GF-D8 (cell line): ENCODE measurements around the gene TMTC1.

Experiments used
- DNase-seq: peaks from one replicate; lab custom pipeline; 2025; lab: John Stamatoyannopoulos, UW

TMTC1 gene

DNA sequence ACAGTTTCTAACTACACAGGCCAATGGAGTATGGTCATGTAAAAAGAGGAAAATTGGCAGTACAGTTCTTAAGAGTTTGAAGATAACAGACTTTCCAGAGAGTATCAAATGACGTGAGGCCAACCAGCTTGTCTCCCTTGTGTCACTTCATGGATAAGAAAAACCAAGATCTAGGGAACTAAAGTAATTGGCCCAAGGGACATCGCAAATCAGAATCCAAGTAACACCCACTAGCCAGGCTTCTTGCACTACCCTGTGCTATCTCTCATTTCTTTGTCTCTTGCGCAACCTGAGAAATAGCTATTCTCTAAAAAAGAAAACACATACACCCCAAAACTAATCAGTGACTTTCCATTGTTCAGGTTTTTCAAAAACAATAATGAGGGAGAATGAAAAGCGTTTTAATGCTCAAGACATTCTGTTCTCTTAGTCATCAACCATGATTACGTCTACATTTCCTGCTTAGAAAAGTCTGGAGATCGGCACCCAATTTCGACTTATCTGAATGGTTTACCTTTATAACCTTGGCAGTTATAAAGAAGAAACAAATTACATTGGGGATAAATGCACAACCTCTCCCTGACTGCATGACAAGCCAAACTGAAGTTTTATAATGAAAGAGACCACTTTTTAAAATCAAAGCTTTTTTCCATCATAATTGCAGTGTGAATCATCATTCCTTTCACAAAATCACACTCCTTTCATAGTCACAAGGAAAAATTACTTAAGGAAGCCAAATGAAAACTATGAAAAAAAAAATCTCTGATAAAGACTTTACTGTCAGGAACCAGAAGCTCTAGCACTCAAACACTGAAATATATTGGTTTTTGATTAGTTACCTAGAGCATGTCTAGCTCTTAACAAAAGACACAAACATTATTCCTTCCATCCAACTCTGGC lies 42.1 kb downstream of the TMTC1 start:
- no peak for DNase-seq

DNA sequence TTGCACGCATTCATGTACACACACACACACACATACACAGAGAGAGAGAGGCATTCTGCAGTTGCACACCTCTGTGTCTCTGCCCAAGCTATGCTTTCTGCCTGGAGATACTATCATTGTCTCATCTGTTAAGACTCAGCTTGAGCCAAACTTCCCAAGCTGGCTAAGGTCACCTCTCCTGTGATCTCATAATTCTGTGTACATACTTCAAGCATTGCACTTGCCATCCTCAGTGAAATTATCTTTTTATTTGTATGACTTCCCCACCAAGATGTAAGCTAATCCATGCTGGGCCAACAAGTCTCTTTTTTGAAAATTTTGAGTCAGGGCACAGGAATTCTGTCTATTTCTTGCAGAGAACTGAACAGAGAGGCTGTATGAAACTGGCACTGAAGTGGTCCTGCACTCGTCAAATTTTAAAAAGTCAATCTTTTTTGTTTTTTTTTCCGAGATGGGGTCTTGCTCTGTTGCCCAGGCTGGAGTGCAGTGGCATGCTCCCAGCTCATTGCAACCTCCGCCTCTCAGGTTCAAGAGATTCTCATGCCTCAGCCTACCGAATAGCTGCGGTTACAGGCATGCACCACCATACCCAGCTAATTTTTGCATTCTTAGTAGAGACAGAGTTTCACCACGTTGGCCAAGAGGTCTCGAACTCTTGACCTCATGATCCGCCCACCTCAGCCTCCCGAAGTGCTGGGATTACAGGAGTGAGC lies 44.3 kb downstream of the TMTC1 start:
- DNase-seq = no peak

DNA sequence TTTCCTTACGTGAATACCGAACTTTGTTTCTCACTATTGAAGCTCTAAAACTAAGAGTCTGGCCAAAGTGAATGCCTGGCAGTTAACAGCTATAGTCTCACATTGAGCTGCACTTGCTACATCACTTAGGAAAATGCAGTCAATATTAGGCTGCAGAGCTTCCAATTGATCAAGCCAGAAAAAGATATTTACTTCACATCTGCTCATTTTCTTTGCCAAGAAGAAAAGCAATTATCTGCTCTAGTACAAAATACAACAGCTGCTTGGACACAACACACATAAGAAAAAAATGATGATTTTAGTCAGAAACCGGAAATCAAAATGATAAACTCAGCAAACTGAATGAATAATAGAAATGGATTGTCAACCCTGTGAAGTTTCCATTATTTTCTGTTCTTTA lies 45.4 kb downstream of the TMTC1 start:
- no peak for DNase-seq

DNA sequence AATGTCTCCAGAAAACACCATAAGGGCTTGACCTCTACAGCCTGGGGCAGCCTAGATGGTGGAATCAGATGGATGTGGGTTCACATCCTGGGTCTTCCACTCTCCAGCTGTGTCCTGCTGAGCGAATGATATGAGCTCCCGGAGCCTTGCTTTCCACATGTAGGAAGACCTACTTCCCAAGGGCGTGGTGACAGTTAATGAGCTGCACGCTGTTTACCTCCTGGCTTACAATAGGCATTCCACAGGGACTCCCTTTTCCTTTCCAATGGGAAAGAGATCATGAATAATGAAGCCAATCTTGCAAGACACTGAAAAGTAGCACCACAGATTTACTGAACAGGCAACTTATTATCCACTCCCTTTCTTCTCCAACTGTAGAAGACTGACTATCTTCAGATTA lies 46.1 kb downstream of the TMTC1 start:
- no peak for DNase-seq

DNA sequence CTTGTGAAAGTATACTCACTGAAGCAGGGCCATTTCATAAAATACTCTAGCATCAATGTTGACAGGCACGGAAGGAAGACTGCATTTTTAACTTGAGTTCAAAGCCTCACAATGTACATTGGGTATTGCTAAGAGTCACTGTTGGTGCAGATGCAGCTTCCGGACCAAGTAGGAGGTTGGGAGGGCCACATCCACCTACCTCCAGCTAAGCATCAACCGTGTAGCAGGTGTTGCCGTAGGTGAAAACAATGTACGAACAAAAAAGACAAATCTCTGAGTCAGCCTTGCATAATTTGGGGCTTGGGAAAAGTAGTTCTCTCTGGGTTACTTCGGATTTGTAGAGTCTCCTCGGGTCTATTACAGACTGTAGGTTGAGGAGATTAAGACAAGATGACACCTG lies 48.1 kb downstream of the TMTC1 start:
- DNase-seq = no peak

DNA sequence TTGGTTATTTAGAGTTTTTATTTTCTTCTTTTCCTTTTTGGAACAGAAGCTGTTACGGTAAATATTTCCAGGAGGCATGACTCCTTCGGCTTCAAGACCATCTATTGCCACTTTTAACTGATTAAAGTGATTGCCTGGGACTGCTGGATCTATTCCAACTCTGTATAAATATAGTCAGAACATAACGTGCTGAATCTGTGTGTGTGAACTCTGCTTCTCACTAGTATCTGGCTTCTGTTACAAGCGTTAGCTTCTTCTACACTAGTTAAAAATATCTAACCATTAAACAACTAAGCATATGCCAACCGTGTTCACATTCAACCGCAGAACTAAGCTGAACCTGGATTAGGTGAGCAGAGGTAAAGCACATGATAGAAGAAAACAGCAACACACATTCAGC lies 49.0 kb downstream of the TMTC1 start:
- no peak for DNase-seq

DNA sequence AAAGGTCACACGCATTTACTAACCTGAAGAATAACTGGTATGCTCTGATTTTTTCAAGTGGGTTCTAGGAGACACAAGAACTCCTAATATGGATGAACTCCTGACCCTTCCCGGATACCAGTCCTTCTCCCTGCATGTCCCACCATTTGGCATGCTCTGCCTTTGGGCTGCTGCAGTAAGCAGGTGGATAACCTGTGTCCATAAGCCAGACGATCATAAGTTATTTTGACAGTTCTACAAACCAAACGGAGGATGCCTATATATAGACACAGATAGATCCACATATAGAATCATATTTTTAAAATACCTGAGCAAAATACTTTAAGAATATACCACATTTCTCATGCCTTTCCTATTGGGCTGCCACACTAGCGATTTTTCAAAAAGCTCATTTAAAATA lies 49.4 kb downstream of the TMTC1 start:
- no peak for DNase-seq

DNA sequence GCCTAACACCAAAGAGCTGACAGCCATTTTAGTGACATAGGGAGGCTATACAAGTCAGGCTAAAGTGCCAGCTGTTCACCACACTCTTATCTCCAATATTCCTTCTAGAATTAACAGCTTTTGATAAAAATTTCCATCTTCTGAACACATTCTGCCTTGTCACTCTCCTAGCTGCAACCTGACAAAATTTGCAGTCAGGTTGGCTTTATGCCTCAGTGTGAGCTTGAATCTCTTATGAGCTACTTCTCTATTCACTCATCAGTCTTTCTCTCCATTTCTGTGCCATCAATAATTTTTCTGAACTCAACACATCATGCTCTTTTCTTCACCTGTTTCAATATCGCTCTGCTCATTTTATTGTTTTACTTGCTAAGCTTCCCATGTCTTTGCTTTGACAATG lies 50.2 kb downstream of the TMTC1 start:
- no peak for DNase-seq

DNA sequence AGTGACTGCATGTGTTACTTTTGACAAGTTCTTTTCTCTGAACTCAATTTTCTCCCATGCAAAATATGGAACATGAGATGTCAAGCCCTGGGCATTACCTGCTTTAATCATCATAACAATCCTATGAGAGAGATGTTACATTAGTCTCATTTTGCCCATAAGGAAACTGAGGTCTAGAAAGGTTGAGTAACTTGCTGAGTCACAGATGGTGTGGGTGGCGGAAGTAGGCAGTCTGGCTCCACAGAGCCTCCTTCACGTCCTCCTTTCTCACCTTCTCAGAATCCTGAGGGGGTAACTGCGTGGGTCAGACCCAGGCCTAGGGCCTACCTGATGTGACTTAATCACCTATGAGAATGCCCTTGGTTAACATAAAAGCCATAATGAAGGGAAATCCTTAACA lies 50.7 kb downstream of the TMTC1 start:
- no peak for DNase-seq

DNA sequence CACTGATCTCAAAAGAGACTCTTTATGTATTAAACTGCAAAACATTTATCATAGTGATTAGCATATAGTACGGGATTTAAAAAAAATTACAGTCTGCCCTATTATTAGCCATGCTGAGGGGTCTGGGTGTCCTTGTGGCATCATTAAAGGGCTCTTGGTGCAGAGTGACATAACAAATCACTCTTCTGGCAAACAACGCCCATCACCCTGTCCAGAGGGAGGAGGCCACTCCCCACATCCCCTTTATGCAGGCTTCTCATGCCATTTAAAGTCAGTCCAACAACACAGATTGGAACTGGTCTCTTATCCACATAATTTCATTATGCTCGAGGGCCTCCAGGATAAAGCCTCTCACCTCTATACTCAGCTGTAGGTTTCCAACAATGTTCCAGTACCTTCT lies 51.1 kb downstream of the TMTC1 start:
- DNase-seq = no peak

DNA sequence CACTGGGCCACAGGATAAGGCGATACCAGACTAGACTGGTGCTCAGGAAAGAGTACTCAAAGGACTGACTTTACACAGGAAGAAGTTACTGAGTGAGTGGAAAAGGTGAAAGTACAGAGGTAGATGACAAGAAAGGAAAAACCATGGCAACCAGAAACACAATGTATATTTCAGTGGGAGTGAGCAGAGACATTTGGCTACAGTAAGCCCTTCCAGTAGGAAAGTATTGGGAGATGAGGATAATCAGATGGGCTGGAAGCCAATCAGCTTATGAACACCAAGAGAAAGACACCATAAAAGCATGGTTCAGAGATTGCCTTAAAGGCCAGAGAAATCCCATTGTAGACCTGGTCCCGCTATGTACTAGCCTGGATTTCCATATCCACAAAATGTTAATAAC lies 51.6 kb downstream of the TMTC1 start:
- no peak for DNase-seq

DNA sequence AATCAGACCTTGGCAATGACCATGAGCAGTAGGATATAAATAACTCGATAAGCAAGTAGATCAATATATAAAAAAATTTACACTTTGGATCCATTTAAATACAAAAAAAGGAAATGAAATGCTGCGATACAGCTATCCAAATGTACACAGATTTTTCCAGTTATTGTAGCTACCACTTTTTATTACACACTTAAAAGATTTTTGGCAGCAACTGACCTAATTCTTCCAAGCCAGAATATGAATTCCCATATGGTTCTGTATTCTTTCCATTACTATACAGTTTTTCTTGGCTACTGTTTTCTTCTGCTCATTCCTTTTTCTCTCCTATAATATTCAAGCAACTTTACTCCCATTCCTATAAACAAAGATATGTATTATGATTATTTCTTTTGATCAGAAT lies 52.2 kb downstream of the TMTC1 start:
- no peak for DNase-seq

DNA sequence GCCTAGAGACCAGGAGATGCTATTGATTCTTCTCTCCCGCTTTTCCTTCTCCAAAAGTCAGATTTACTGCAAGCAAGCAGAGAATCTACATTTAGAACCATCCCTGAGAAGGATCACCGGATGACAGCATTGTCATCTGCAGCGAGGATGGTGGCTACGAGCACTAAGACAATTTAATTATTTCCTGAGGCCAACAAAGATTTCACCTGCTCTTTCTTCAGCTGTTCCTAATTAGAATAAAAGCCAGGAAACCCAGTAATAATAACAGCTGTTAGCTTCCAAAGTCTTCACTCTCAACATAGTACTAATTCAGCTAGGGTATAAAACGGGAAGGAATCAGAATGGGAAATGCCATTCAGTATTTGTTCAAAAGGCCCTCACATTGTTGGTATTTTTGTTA lies 53.3 kb downstream of the TMTC1 start:
- DNase-seq = no peak

DNA sequence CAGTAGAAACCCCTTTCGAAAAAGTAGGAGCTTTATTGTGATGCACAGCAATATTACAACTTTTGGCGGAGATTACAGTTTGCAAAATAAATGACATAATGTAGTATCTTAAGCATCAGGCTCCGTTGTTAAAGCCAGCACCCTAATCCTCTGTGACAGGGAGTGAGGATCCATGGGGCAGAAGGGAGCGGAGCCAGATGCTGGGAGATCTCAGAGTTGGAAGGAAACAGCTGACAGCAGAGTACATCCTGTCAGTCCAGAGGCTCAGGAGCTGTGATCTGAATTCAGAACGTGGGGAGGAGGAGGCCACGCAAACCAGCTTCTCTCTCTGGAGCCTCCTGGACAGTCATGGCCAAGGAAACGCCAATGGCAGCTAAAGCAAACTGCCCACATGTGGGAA lies 55.7 kb downstream of the TMTC1 start:
- DNase-seq = no peak

DNA sequence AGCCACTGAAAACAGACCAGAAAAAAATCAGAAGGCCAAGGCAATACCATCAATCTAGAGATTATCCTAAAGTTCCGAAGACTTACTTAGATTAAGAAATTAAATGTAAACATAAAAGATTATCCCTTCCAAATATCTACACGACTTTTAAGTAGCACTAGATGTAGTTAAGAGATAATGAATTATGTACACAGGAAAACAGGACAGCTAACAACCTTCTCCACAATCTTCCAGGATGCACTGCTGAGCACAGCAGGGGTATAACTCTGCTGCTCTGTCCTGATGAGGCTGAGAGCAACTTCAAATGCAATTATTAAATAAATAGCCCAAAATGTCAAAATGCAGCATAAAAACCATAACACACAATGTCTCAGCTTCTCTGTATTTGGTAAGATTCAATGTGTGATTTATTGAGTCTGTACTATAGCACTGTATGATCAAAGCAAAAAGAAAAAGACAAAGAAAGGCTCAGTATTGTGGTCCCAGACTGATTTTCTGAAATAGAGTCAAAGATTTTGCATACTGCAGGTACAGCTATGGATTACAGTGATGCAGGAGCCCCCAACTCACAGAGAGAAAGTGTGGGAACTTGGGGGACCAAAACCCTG lies 56.9 kb downstream of the TMTC1 start:
- DNase-seq = no peak

DNA sequence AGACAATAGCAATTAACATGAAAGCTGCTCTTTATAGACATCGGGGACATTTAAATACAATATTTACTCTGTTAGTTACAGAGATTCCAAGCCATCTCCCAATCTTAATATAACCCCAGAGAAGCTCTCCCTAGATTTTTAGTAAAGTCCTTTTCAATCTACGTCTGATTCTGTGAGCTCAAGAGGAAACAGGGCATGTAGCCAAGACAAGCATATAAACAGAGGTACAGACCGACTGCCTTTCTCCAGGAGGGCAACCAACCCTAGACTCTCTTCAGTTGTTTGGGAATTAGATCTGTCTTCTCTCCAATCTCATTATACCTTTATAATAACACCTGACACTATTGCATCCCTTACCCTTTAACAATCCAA lies 57.4 kb downstream of the TMTC1 start:
- DNase-seq = no peak

DNA sequence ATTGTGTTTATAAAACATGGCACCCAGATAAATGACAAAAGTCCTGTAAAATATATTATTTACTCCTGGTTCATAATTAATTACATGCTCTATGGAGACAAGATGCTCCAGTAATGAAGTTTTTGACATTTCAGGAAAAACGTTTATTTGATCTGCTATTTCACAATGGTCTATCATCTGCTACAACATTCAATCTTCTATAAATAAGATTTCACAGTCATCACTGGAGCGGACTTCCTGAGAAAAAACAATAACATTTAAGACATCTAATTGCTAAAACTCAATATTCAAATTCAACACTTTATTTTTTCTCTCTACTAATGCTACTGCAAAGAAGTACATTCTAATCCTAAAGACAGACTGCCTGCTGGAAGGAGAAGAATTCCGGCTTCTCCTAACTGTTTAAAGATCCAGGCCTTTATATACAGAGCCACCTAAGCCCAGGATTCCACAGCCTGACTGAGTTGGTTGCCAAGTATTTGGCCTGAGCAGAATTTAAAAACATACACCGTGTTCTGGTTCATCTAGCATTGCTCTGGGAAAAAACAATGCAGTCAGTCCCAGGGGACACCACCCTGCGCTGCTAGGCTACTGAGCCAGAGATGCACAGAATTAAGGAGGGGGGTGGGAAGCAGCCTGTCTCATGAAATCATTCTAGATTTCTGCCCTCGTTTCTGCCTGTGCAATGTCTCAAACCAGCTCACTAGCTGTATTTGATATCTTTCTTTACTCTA lies 58.0 kb downstream of the TMTC1 start:
- DNase-seq = no peak

DNA sequence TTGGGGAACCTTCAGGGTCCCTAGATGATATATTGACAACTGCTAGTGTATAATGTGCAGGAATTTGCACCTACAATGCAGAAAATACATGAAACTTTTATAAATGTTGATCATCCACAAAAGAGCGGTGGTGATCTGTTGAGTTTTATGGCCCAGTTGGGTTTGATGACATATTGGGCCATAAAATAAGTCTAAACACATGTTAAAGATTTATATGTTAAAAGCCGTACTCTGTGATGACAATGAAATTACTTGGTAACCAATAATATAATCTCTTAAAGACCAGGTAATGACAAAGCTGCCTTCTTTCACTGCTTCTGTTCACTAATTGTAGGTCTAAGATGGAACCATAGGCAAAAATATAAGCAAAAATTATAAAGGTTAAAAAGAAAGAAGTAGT lies 61.6 kb downstream of the TMTC1 start:
- no peak for DNase-seq

DNA sequence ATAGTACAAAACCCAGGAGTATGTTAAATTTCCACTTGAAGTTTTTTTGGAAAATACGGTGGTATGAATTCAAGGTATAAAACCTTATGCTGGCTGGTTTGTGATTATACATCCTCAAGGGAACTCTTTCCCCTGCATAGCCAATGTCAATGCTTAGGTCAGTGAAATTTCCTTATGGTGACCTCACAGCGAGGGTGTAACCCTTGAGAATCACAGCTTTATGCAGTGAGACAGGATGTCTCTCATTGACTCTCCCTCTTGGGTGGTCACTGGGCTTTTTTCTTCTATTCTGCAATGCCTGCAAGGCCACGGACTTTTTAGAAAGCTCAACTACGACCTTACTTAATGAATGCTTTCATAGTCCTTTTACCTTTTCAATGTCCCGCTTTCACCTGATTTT lies 64.4 kb downstream of the TMTC1 start:
- no peak for DNase-seq

DNA sequence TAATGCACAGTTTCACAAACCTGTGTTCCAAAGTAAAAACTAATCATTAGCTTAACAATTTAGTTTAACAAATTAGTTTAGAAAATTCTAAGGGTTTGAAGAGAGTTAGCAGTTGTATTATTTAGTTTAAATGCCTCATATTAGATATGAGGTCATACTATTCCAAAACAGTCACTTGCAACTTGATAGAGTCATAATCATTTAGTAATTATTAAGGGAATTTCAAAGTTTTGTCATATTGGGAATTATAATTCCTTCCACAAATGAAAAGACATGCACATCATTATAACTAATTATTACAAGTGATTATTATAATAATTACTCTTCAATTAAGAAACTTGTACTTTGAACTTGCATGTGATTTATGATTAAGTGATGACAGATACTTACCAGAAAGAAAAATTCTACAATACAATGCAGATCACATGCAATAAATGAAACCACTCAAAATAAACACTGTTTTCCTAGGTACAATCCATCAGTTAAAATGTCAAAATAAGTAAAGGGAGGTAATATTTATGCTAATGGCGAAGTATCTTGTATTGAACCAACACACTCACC lies 66.1 kb downstream of the TMTC1 start:
- no peak for DNase-seq

DNA sequence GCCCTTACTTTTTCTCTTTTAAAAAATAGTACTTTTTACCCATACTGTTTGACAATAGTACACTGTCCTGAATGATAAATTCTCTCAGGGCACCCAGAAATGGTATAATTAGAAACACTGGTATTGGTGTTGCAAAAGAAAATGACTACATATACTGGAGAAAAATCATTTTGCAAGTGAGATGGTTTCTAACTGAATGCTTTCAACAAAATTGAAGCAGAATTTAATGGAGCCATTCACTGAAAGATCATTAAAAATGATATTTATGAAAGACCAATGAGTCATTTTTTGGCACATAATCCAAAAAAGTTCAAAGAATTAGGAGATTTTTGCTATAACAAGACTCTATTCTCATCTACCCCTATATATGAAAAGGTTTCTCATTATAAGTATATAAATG lies 68.8 kb downstream of the TMTC1 start:
- no peak for DNase-seq

DNA sequence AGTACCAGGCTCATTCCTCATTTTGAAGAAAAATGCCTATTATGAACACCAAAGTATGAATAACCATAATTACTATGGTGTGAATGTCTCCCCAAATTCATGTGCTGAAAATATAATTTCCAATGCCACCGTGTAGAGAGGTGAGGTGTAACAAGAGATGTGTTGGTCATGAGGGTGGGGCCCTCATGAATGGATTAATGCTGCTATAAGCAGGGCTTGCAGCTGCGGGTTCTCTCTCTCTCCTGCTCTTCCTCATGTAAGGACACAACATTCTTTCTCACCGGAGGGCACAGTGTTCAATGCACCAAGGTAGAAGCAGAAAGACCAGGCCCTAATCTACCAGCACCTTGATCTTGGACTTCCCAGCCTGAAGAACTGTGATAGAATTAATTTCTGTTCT lies 70.0 kb downstream of the TMTC1 start:
- no peak for DNase-seq
